ENCODE data around the gene STK24. TPM values are rescaled to one million over a fixed set of nuclear protein-coding genes. Genes with fewer than 3 reads are reported as not detected.

STK24 gene
- total and polyA plus RNA-seq, 2 of the 8 experiments (the other 6 are each of a cell fraction or from before 2014, with no cell fraction given): 62.8 to 143 TPM

DNA sequence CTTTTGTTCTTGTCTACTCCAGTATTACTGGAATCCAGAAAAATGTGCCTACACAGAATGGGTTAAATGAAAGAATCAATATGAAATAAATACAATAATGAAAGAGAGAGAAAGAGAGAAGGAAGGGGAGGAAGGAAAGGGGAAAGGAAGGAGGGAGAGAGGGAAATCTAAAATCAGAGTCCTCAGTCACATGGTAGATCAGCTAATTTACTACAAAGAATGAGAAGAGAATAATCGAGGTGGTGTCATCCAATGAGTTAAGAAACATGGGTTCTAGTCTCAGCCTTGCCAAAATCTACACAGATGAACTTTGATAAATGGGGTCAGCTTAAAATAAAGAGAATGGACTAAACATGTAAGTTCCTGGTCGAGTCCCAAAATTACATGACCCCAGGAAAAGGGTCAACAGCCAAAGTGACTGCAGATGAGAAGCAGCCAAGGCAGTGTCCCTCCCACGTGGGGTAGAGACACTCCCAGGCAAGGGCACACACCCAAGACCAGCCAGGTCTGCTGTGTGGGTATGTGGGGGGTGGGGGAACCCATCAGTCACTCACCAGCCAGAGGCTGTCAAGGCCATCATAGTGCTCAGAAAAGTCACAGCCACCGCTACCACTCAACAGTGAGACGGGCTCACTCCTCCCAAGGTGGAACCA is 103.6 kb downstream of the STK24 start:
- no peak overlapping the region for H3K4me2 ChIP-seq (ENCODE audit: insufficient read depth in 1 of 2, low read depth in 2 of 2, low read length in 2 of 2)
- H3K9ac ChIP-seq (replicated peaks in 1 of 4; ENCODE audit: extremely low read depth in 1 of 4, low read depth in 3 of 4, low read length in 3 of 4): no peak overlapping the region
- H3K23me2 ChIP-seq (ENCODE audit: low read depth, low read length): no peaks in the 10 kb centered on the region
- WGBS, 2 experiments (ENCODE audit: extremely low coverage in 1 of 2, insufficient coverage in 1 of 2, insufficient read length in 1 of 2, insufficient replicate concordance in 2 of 2, low coverage in 1 of 2, low lambda C conversion rate in 2 of 2, missing lambda C conversion rate in 1 of 2): 91% methylated on average over 4 of the region's 5 CpGs; no CpG with 5 or more reads in 1 of the 2 experiments
- no peak overlapping the region for H2AK5ac ChIP-seq (ENCODE audit: low read depth, low read length)
- peaks cover 7 to 17% of the 10 kb centered on the region in 2 experiments for H4K20me1 ChIP-seq (replicated peaks in 1 of 2; ENCODE audit: control insufficient read depth in 1 of 2, insufficient read depth in 2 of 2, low read length in 2 of 2)
- H3K56ac ChIP-seq (replicated peaks; ENCODE audit: insufficient read length, low read depth, low read length): no peak overlapping the region
- no peak overlapping the region for H4K5ac ChIP-seq (ENCODE audit: insufficient read length, low read depth, low read length)
- peaks cover 14% of the 10 kb centered on the region for H3K79me1 ChIP-seq (ENCODE audit: low read depth, low read length)
- H3K36me3 ChIP-seq (ENCODE audit: control insufficient read depth in 2 of 4, insufficient read depth in 4 of 4, low read length in 3 of 4): peaks cover 2 to 23% (median 11%) of the 10 kb centered on the region in 4 experiments; a peak in 7 of 8 replicates
- no peak overlapping the region for H2BK120ac ChIP-seq (replicated peaks; ENCODE audit: low read depth, low read length)
- CTCF ChIA-PET (ENCODE audit: partially characterized antibody): interaction anchor here (0.6 to 3.4 kb wide), 4 partner anchors 10 to 193 kb away, joined by 3 to 11 read pairs (median 3); no protein-coding TSS in a partner anchor
- H2BK5ac ChIP-seq (ENCODE audit: low read depth, low read length): no peak overlapping the region
- no peak overlapping the region for H3K4ac ChIP-seq (replicated peaks; ENCODE audit: insufficient read length, low read depth, low read length)
- no peaks in the 10 kb centered on the region for H3K9me3 ChIP-seq (ENCODE audit: insufficient read depth in 2 of 2, low read depth in 1 of 2, low read length in 1 of 2)
- H3K4me1 ChIP-seq (replicated peaks in 1 of 4; ENCODE audit: control insufficient read depth in 3 of 4, insufficient read depth in 4 of 4, low read length in 3 of 4): peaks cover 0 to 22% (median 15%) of the 10 kb centered on the region in 4 experiments; a peak in 6 of 7 replicates
- H3K14ac ChIP-seq (ENCODE audit: insufficient read length): no peak overlapping the region
- POLR2A ChIA-PET (ENCODE audit: partially characterized antibody): no interaction called here
- H4K91ac ChIP-seq (replicated peaks; ENCODE audit: insufficient read length, low read length): no peak overlapping the region
- no peak overlapping the region for H2BK12ac ChIP-seq (ENCODE audit: low read depth, low read length)
- H2AFZ ChIP-seq (ENCODE audit: low read length): no peak overlapping the region
- no peak overlapping the region for H3K27ac ChIP-seq (ENCODE audit: low read depth, low read length)
- no peaks in the 10 kb centered on the region for H3K27me3 ChIP-seq (replicated peaks in 1 of 4; ENCODE audit: control insufficient read depth in 3 of 4, extremely low read depth in 1 of 4, insufficient read depth in 3 of 4, low read length in 3 of 4)
- no peak overlapping the region for H2BK15ac ChIP-seq (ENCODE audit: low read length)
- no peak overlapping the region for H4K8ac ChIP-seq (ENCODE audit: extremely low read depth, insufficient read depth, low read length)
- H3K4me3 ChIP-seq (ENCODE audit: extremely low read depth in 1 of 4, insufficient read depth in 2 of 4, low read depth in 3 of 4, low read length in 4 of 4): no peak overlapping the region
- no peak overlapping the region for H3K23ac ChIP-seq (ENCODE audit: insufficient read length)
- H3K79me2 ChIP-seq (ENCODE audit: control insufficient read depth in 1 of 2, insufficient read depth in 2 of 2, low read length in 2 of 2): peaks cover 3 to 48% of the 10 kb centered on the region in 2 experiments; a peak in 2 of 4 replicates
- FAIRE-seq (no peak), DNase-seq (ENCODE audit: low read depth in 1 of 2, low spot score in 2 of 2) (no peak)
- no peak overlapping the region for H2BK20ac ChIP-seq (ENCODE audit: low read length)
- no peak overlapping the region for H3K18ac ChIP-seq (ENCODE audit: extremely low read depth, low read length)
- TF ChIP-seq BACH1 (IDR thresholded peaks at IDR 0.05; ENCODE audit: low read length): no peak
- TF ChIP-seq TBP (IDR thresholded peaks at IDR 0.05; ENCODE audit: low read depth, low read length): no peak
- TF ChIP-seq EGR1 (IDR thresholded peaks at IDR 0.05; ENCODE audit: borderline replicate concordance, low read depth, low read length): no peak
- TF ChIP-seq ZNF274 (IDR thresholded peaks at IDR 0.05; ENCODE audit: borderline replicate concordance, extremely low read depth, low read length): no peak
- no peak for TF ChIP-seq EP300 (IDR thresholded peaks at IDR 0.05; ENCODE audit: borderline replicate concordance in 1 of 2, low read depth in 2 of 2, low read length in 2 of 2)
- TF ChIP-seq SAP30 (IDR thresholded peaks at IDR 0.05; ENCODE audit: insufficient read depth, insufficient replicate concordance, low read length): no peak
- no peak for TF ChIP-seq EZH2 (IDR thresholded peaks at IDR 0.05; ENCODE audit: low read depth, low read length, severe bottlenecking)
- no peak for TF ChIP-seq SRF (IDR thresholded peaks at IDR 0.05; ENCODE audit: low read depth, low read length)
- no peak for TF ChIP-seq CBX8 (IDR thresholded peaks at IDR 0.05; ENCODE audit: borderline replicate concordance, low read depth, low read length)
